ENCODE measurements around the gene FHIT. TPM values are rescaled to one million over a fixed set of nuclear protein-coding genes. Genes with fewer than 3 reads are reported as not detected.

The FHIT gene
- total and polyA plus RNA-seq, 10 of the 15 experiments (the other 5 are each of a cell fraction or from before 2014, with no cell fraction given) = 4.2 to 14.9 (median 9.4) TPM

DNA sequence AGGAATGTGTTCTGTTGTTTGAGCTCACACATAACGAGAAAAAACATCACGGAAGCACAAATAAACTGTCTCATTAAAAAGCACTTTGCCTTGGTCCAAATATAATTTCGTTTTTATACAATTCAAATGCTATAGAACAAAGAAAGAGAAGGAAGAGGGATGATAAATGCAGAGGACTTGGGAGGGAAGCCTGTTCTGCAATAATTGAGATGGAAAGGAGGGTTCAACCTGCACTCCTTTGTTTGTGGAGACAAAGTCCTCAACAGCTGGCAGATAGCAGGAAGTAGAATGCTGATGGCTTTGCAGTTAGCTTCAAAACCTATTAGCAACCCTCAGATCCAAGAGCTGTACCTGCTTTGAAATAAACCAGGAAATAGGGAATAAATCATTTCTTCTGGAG lies 1010.8 kb downstream of the FHIT start:
- no peaks in the 10 kb centered on the region for H3K36me3 ChIP-seq (ENCODE audit: control insufficient read depth in 2 of 2, insufficient read depth in 2 of 2, low read length in 1 of 2)
- ATAC-seq (no peak), FAIRE-seq (no peak), DNase-seq (ENCODE audit: low read depth, low spot score) (no peak)
- CTCF ChIA-PET = interaction anchor here (1.4 to 2.6 kb wide), 2 partner anchors 10 to 13 kb away, joined by 4 to 10 read pairs; no protein-coding TSS in a partner anchor
- TF ChIP-seq SREBF2 (IDR thresholded peaks at IDR 0.05; ENCODE audit: low read length) = no peak
- no peak for TF ChIP-seq GATAD2B (conservative IDR thresholded peaks at IDR 0.05; ENCODE audit: low read depth)
- no peak for TF ChIP-seq ETV6 (conservative IDR thresholded peaks at IDR 0.05 in 1 of 2, IDR thresholded peaks at IDR 0.05 in 1 of 2; ENCODE audit: borderline replicate concordance in 1 of 2, low read depth in 1 of 2)
- no peak for TF ChIP-seq SREBF1 (IDR thresholded peaks at IDR 0.05; ENCODE audit: low read length)
- no peak for TF ChIP-seq BRCA1 (IDR thresholded peaks at IDR 0.05; ENCODE audit: low read depth, low read length)
- no peak for TF ChIP-seq WRNIP1 (IDR thresholded peaks at IDR 0.05; ENCODE audit: borderline replicate concordance, low read depth, low read length)
- TF ChIP-seq SMARCA5 (IDR thresholded peaks at IDR 0.05) = no peak
- TF ChIP-seq FOS (IDR thresholded peaks at IDR 0.05; ENCODE audit: borderline replicate concordance, extremely low read depth, insufficient read length) = no peak
- TF ChIP-seq CREB1 (IDR thresholded peaks at IDR 0.05; ENCODE audit: low read depth) = no peak
- TF ChIP-seq PAX8 (IDR thresholded peaks at IDR 0.05) = no peak
- TF ChIP-seq SRF (IDR thresholded peaks at IDR 0.05; ENCODE audit: low read depth in 2 of 2, low read length in 2 of 2) = no peak
- no peak for TF ChIP-seq ZNF207 (IDR thresholded peaks at IDR 0.05; ENCODE audit: borderline replicate concordance)
- TF ChIP-seq CBFB (IDR thresholded peaks at IDR 0.05; ENCODE audit: low read depth) = no peak
- TF ChIP-seq IRF4 (IDR thresholded peaks at IDR 0.05; ENCODE audit: low read depth, low read length) = no peak
- intact Hi-C loops (cut with micrococcal nuclease; ENCODE audit: unreplicated experiment) (no loop called here), in situ Hi-C loops (cut with MboI) (no loop called here)
- BruUV-seq (replicated peaks) = no TSS peak
- no peaks in the 10 kb centered on the region for H3K27me3 ChIP-seq (replicated peaks in 1 of 2; ENCODE audit: control insufficient read depth in 2 of 2, insufficient read depth in 2 of 2, low read length in 1 of 2)
- H3K4me3 ChIP-seq = no peak overlapping the region
- no peaks in the 10 kb centered on the region for H4K20me1 ChIP-seq (ENCODE audit: control insufficient read depth, insufficient read depth)
- no peak overlapping the region for H3K27ac ChIP-seq (ENCODE audit: control insufficient read depth, insufficient read depth)
- H3K9me3 ChIP-seq (replicated peaks; ENCODE audit: control insufficient read depth, insufficient read depth, low read length) = no peaks in the 10 kb centered on the region
- no peak overlapping the region for H3K4me2 ChIP-seq (ENCODE audit: control insufficient read depth, insufficient read depth)
- SMC1A ChIA-PET (ENCODE audit: uncharacterized antibody, unreplicated experiment) = no interaction called here
- no peaks in the 10 kb centered on the region for H3K79me2 ChIP-seq (ENCODE audit: control insufficient read depth, insufficient read depth, low read length)
- no peaks in the 10 kb centered on the region for H3K4me1 ChIP-seq (ENCODE audit: control insufficient read depth, insufficient read depth, low read length)
- POLR2A ChIA-PET = no interaction called here
- H2AFZ ChIP-seq (ENCODE audit: control insufficient read depth, low read depth, low read length) = no peak overlapping the region
- RAD21 ChIA-PET (ENCODE audit: unreplicated experiment) = no interaction called here
- WGBS (ENCODE audit: insufficient coverage, insufficient replicate concordance, low lambda C conversion rate, missing lambda C conversion rate) = 45% methylated on average over 3 of the region's 3 CpGs
- no peak overlapping the region for H3K9ac ChIP-seq (ENCODE audit: control insufficient read depth, insufficient read depth, low read length)
